PC-9 (cell line): ENCODE measurements around the gene GAB2. TPM values are rescaled to one million over a fixed set of nuclear protein-coding genes. Genes with fewer than 3 reads are reported as not detected.

Experiments
- BruUV-seq: library from RNA; stranded (reverse); fragments of 400-500 nt; replicated peaks from 2 replicates; lab custom pipeline; 2021; lab: Mats Ljungman, UMichigan
- CTCF ChIA-PET: fragments of 300-600 bp; sonication (Branson Sonifier 250); formaldehyde crosslinking; loops from one replicate; lab custom pipeline; 2022; ENCODE audit warnings: antibody characterized with exemption; lab: Charles Lee
- POLR2A ChIA-PET: fragments of 300-600 bp; sonication (Branson Sonifier 250); formaldehyde crosslinking; loops from one replicate; lab custom pipeline; 2022; ENCODE audit warnings: antibody characterized with exemption; ENCODE audit not compliant: unreplicated experiment; lab: Charles Lee
- DNase-seq, 2 experiments: peaks; one replicate each; pipeline versions ENCODE4 v3.0.0 to v3.0.0-alpha.2; 2015 to 2022; ENCODE audit warnings: mixed read lengths in 1 of 2
- H2AFZ ChIP-seq: fragments of 200-600 bp; sonication (generic); 2 replicates; pipeline ENCODE4 v1.8.1; 2017; ENCODE audit warnings: antibody characterized with exemption
- H3F3A ChIP-seq: fragments of 200-600 bp; sonication (generic); 2 replicates; pipeline ENCODE4 v1.8.1; 2017; ENCODE audit warnings: antibody characterized with exemption, mild to moderate bottlenecking, low read depth; ENCODE audit not compliant: insufficient read depth
- H3K27ac ChIP-seq: fragments of 200-600 bp; sonication (generic); 2 replicates; pipeline ENCODE4 v1.6.1; 2016; ENCODE audit warnings: mixed run types
- H3K27me3 ChIP-seq: fragments of 200-600 bp; sonication (generic); 2 replicates; pipeline ENCODE4 v1.6.1; 2016; ENCODE audit warnings: low read depth, mixed run types; ENCODE audit not compliant: insufficient read depth
- H3K36me3 ChIP-seq: fragments of 200-600 bp; sonication (generic); 2 replicates; pipeline ENCODE4 v1.6.1; 2016; ENCODE audit warnings: low read depth, mixed run types
- H3K4me1 ChIP-seq: fragments of 200-600 bp; sonication (generic); replicated peaks from 2 replicates; pipeline ENCODE4 v1.6.1; 2016; ENCODE audit warnings: mixed run types; ENCODE audit not compliant: insufficient read depth
- H3K4me2 ChIP-seq: fragments of 200-600 bp; sonication (generic); 2 replicates; pipeline ENCODE4 v1.6.1; 2017; ENCODE audit warnings: mixed run types
- H3K4me3 ChIP-seq: fragments of 200-600 bp; sonication (generic); 2 replicates; pipeline ENCODE4 v1.6.1; 2016; ENCODE audit warnings: mixed run types
- H3K79me2 ChIP-seq: fragments of 200-600 bp; sonication (generic); 2 replicates; pipeline ENCODE4 v1.6.1; 2017; ENCODE audit warnings: low read depth, mixed run types
- H3K9me2 ChIP-seq: fragments of 200-600 bp; sonication (generic); 2 replicates; pipeline ENCODE4 v1.8.1; 2017; ENCODE audit warnings: mild to moderate bottlenecking; ENCODE audit not compliant: insufficient read depth
- H3K9me3 ChIP-seq: fragments of 200-600 bp; sonication (generic); 2 replicates; pipeline ENCODE4 v1.8.1; 2016; ENCODE audit warnings: low read depth; ENCODE audit not compliant: insufficient read depth
- H4K20me1 ChIP-seq: fragments of 200-600 bp; sonication (generic); 2 replicates; pipeline ENCODE4 v1.8.1; 2017; ENCODE audit not compliant: insufficient read depth
- CTCF ChIP-seq: fragments of 200-600 bp; sonication (generic); conservative IDR thresholded peaks from 2 replicates; pipeline ENCODE4 v1.6.1; 2017; ENCODE audit warnings: mixed run types, antibody characterized with exemption, mild to moderate bottlenecking, moderate library complexity
- EZH2 ChIP-seq: fragments of 200-600 bp; sonication (generic); IDR thresholded peaks from 2 replicates; pipeline ENCODE4 v1.8.0; 2017; ENCODE audit warnings: antibody characterized with exemption, low read depth
- intact Hi-C: fragments of 100-400 bp; cut with micrococcal nuclease; formaldehyde crosslinking; loops from one replicate; pipeline ENCODE4 v1.10.0; 2022; ENCODE audit not compliant: unreplicated experiment
- total RNA-seq: library from RNA; stranded (reverse); gene quantifications from 2 replicates; pipeline ENCODE4 v1.2.3, GENCODE V29; 2021

The GAB2 gene
- total RNA-seq, 1 experiment from 2014 or later = 17.5 TPM

GRCh38 chr11:78282821-78283220 lies 134.8 kb downstream of the GAB2 start:
- TF ChIP-seq EZH2 = no peak
- TF ChIP-seq CTCF = no peak
- Histone ChIP-seq H2AFZ (no peak overlapping the region), H3K27me3 (no peaks in the 10 kb centered on the region), H3K36me3 (no peaks in the 10 kb centered on the region), H3K9me3 (no peaks in the 10 kb centered on the region), H3K27ac (no peak overlapping the region), H4K20me1 (no peaks in the 10 kb centered on the region), H3K9me2 (0 out of 2 replicates have a peak, but pooled peaks cover 6% of the 10 kb centered on the region), H3K4me3 (no peak overlapping the region), H3K4me1 (peaks cover 17% of the 10 kb centered on the region), H3K79me2 (no peaks in the 10 kb centered on the region), H3F3A (peaks cover 3% of the 10 kb centered on the region; the same call in 1 of the 2 replicates), H3K4me2 (no peak overlapping the region)
- DNase-seq = no peak
- ChIA-PET POLR2A (no interaction called here), CTCF (no interaction called here)
- intact Hi-C loops = loop anchor here (5.0 kb wide), 1 partner anchor 84 kb away; no protein-coding TSS in a partner anchor
- BruUV-seq = no TSS peak

- ChIA-PET POLR2A (no interaction called here), CTCF (no interaction called here)
- H3K27me3 ChIP-seq = no peaks in the 10 kb centered on the region
- H3K4me3 ChIP-seq = no peak overlapping the region
- H3K4me1 ChIP-seq = peaks cover 29% of the 10 kb centered on the region
- H3K79me2 ChIP-seq = no peaks in the 10 kb centered on the region
- DNase-seq = no peak
- H3K27ac ChIP-seq = no peak overlapping the region
- H3K9me3 ChIP-seq = no peaks in the 10 kb centered on the region
- H4K20me1 ChIP-seq = no peaks in the 10 kb centered on the region
- H3K36me3 ChIP-seq = no peaks in the 10 kb centered on the region
- TF ChIP-seq EZH2 (no peak), CTCF (no peak)
- no peak overlapping the region for H3K4me2 ChIP-seq
- peaks cover 8% of the 10 kb centered on the region; the same call in 1 of the 2 replicates for H3F3A ChIP-seq
- no peak overlapping the region for H2AFZ ChIP-seq
- H3K9me2 ChIP-seq = 0 out of 2 replicates have a peak, but pooled peaks cover 6% of the 10 kb centered on the region
- intact Hi-C loops = loop anchor here (5.0 kb wide), 1 partner anchor 86 kb away; no protein-coding TSS in a partner anchor
- BruUV-seq = no TSS peak
Measured at GRCh38 chr11:78281511-78281910, 136.1 kb downstream of the GAB2 start.

GRCh38 chr11:78277314-78277994 lies 140.2 kb downstream of the GAB2 start:
- peaks cover 7% of the 10 kb centered on the region; the same call in 1 of the 2 replicates for H3K9me3 ChIP-seq
- no peak overlapping the region for H3K4me3 ChIP-seq
- CTCF ChIA-PET = no interaction called here
- H3K4me2 ChIP-seq = peak overlapping the region; percentile 37
- intact Hi-C loops = no loop called here
- H4K20me1 ChIP-seq = no peaks in the 10 kb centered on the region
- peaks cover 8% of the 10 kb centered on the region; the same call in 1 of the 2 replicates for H3F3A ChIP-seq
- no peaks in the 10 kb centered on the region for H3K9me2 ChIP-seq
- H3K79me2 ChIP-seq = no peaks in the 10 kb centered on the region
- peak; percentile 46 to 49 for DNase-seq
- TF ChIP-seq CTCF (no peak), EZH2 (no peak)
- H3K27me3 ChIP-seq = no peaks in the 10 kb centered on the region
- H2AFZ ChIP-seq = no peak overlapping the region
- peak overlapping the region; percentile 17; the same call in 1 of the 2 replicates for H3K27ac ChIP-seq
- H3K4me1 ChIP-seq = peaks cover 29% of the 10 kb centered on the region
- POLR2A ChIA-PET = interaction anchor here (0.7 kb wide), 1 partner anchor 12 kb away, joined by 5 read pairs; no protein-coding TSS in a partner anchor
- H3K36me3 ChIP-seq = no peaks in the 10 kb centered on the region; the same call in 1 of the 2 replicates
- no TSS peak for BruUV-seq
